Testis (tissue), 3 donors: ENCODE results near the gene DAZAP2. TPM values are rescaled to one million over a fixed set of nuclear protein-coding genes. Genes with fewer than 3 reads are reported as not detected.

Experiments used
- DNase-seq: peaks from one replicate; pipeline ENCODE4 v3.0.0-alpha.2; 2019
- H3K27ac ChIP-seq, 2 donors: fragments of 200-600 bp; sonication (generic); one replicate each; pipeline ENCODE4 v1.5.1; 2019
- H3K27me3 ChIP-seq: fragments of 200-600 bp; sonication (generic); one replicate; pipeline ENCODE4 v1.5.1; 2019
- H3K36me3 ChIP-seq: fragments of 200-600 bp; sonication (generic); one replicate; pipeline ENCODE4 v1.5.1; 2017; ENCODE audit warnings: low read depth; ENCODE audit errors: missing control alignments
- H3K4me1 ChIP-seq: fragments of 200-600 bp; sonication (generic); one replicate; pipeline ENCODE4 v1.5.1; 2019
- H3K4me3 ChIP-seq, 2 donors: fragments of 200-600 bp; sonication (generic); one replicate each; pipeline ENCODE4 v1.5.1; 2017 to 2019
- H3K9me3 ChIP-seq: fragments of 200-600 bp; sonication (generic); one replicate; pipeline ENCODE4 v1.5.1; 2017
- CTCF ChIP-seq, 3 experiments: fragments of 450-650 bp in 2 of 3; fragments of 200-600 bp in 1 of 3; sonication (generic) in 1 of 3; IDR thresholded peaks; one replicate each; pipeline ENCODE4 v1.5.1; 2016 to 2019; ENCODE audit warnings: antibody characterized with exemption in 3 of 3, mild to moderate bottlenecking in 2 of 3, moderate library complexity in 1 of 3
- POLR2A ChIP-seq: fragments of 450-650 bp; IDR thresholded peaks from one replicate; pipeline ENCODE4 v1.6.1; 2017; ENCODE audit warnings: antibody characterized with exemption, mild to moderate bottlenecking, moderate library complexity
- WGBS, 2 donors: methylation state at CpG; one replicate each; pipeline ENCODE4 v1.1.5; 2018; 5-methylcytosine and 5-hydroxymethylcytosine counted together
- intact Hi-C: fragments of 100-400 bp; cut with DNase I; formaldehyde crosslinking; loops from one replicate; pipeline ENCODE4 v1.15.1; 2023; ENCODE audit warnings: low total_unique reads
- polyA plus RNA-seq: library from polyadenylated mRNA; stranded (reverse); fragments of 350-450 nt; fragmentation: Illumina TruSeq; extraction: RNeasy Lipid Tissue Mini Kit (QIAGEN cat#74804); gene quantifications from one replicate; pipeline ENCODE4 v1.2.3, GENCODE V29; 2014; ENCODE audit warnings: low read depth, low replicate concordance; ENCODE audit not compliant: insufficient read depth
- total RNA-seq, 2 donors: library from RNA; depleted of rRNA; stranded (reverse); fragments of >200 nt; gene quantifications; one replicate each; pipeline ENCODE4 v1.2.3, GENCODE V29; 2016

The DAZAP2 gene
- total and polyA plus RNA-seq, 3 donors from 2014 or later: 106 to 226 (median 176) TPM

DNA sequence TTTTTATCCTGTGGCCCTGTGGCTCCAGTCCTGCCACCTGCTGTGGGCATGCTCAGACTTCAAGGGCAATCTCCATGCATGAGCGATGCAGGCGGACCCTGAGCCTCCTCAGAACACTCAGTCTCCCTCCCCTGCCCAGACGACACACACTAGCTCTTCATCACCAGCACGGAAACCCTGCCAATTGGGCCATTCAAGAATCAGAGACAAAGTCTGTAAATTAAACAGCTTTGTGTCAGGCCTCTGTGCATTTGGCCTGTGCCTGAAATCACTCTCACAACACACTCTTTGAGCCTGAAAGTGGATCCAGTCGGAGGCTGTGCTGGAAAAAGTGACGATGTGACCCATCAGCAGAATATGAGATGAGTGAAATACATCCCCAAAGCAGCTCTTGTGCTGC lies 33.3 kb upstream of the DAZAP2 start:
- Histone ChIP-seq H3K4me3 (no peak overlapping the region), H3K4me1 (no peaks in the 10 kb centered on the region), H3K36me3 (no peaks in the 10 kb centered on the region), H3K27ac (no peak overlapping the region), H3K27me3 (no peaks in the 10 kb centered on the region), H3K9me3 (no peaks in the 10 kb centered on the region)
- DNase-seq: no peak
- no peak for TF ChIP-seq CTCF (IDR thresholded peaks at IDR 0.05)
- no peak for TF ChIP-seq POLR2A
- WGBS, 2 donors: 98% methylated on average over 6 of the region's 6 CpGs
- intact Hi-C loops: no loop called here

DNA sequence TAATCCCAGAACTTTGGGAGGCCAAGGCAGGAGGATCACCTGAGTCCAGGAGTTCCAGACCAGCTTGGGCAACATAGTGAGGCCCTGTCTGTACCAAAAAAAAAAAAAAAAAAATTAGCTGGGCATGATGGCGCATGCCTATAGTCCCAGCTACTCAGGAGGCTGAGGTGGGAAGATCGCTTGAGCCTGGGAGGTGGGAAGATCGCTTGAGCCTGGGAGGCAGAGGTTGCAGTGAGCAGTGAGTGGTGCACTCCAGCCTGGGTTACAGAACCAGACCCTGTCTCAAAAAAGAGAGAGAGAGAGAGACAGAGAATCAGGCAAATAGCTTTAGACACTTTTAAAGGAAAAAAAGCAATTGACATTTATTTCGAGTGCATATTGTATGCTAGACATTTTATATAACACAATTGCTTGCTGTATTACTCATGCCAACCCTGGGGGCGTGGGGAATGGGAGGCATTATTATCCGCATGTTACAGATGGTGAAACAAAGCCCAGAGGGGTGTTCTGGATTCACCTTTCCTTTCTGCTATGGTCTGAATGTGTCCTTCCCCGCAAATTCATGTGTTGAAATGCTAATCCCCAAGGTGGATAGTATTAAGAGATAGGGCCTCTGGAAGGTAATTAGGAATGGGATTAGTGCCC lies 30.5 kb upstream of the DAZAP2 start:
- TF ChIP-seq CTCF (IDR thresholded peaks at IDR 0.05) (no peak), POLR2A (no peak)
- Histone ChIP-seq H3K36me3 (no peaks in the 10 kb centered on the region), H3K9me3 (no peaks in the 10 kb centered on the region), H3K27me3 (no peaks in the 10 kb centered on the region), H3K27ac (no peak overlapping the region), H3K4me3 (no peak overlapping the region), H3K4me1 (no peaks in the 10 kb centered on the region)
- WGBS, 2 donors: 92 to 94% methylated on average over 7 of the region's 7 CpGs
- no peak for DNase-seq
- intact Hi-C loops: no loop called here

- no peak for TF ChIP-seq CTCF (IDR thresholded peaks at IDR 0.05)
- no peak for TF ChIP-seq POLR2A
- Histone ChIP-seq H3K27me3 (no peaks in the 10 kb centered on the region), H3K36me3 (no peaks in the 10 kb centered on the region), H3K4me3 (no peak overlapping the region), H3K27ac (no peak overlapping the region), H3K9me3 (no peaks in the 10 kb centered on the region), H3K4me1 (no peaks in the 10 kb centered on the region)
- intact Hi-C loops: no loop called here
- DNase-seq: no peak
- 89 to 95% methylated on average over 2 of the region's 2 CpGs for WGBS, 2 donors
Measured at GRCh38 chr12:51209259-51209658, 29.4 kb upstream of the DAZAP2 start.

- no peak for TF ChIP-seq CTCF (IDR thresholded peaks at IDR 0.05)
- TF ChIP-seq POLR2A: no peak
- no peak overlapping the region for H3K27ac ChIP-seq
- H3K9me3 ChIP-seq: no peaks in the 10 kb centered on the region
- no peaks in the 10 kb centered on the region for H3K27me3 ChIP-seq
- intact Hi-C loops: no loop called here
- DNase-seq: no peak
- no peak overlapping the region for H3K4me3 ChIP-seq
- no peaks in the 10 kb centered on the region for H3K36me3 ChIP-seq
- no peaks in the 10 kb centered on the region for H3K4me1 ChIP-seq
- WGBS, 2 donors: 79 to 90% methylated on average over 2 of the region's 2 CpGs
Measured at GRCh38 chr12:51210690-51211395, 27.8 kb upstream of the DAZAP2 start.

GRCh38 chr12:51214895-51215294 lies 23.7 kb upstream of the DAZAP2 start:
- Histone ChIP-seq H3K9me3 (no peaks in the 10 kb centered on the region), H3K27me3 (no peaks in the 10 kb centered on the region), H3K36me3 (no peaks in the 10 kb centered on the region), H3K27ac (no peak overlapping the region), H3K4me1 (no peaks in the 10 kb centered on the region), H3K4me3 (no peak overlapping the region)
- TF ChIP-seq POLR2A (no peak), CTCF (IDR thresholded peaks at IDR 0.05) (no peak)
- WGBS, 2 donors: 91 to 93% methylated on average over 5 of the region's 5 CpGs
- no peak for DNase-seq
- intact Hi-C loops: no loop called here
